ENCODE data around the gene TMCO1.

- TF ChIP-seq CTCF (IDR thresholded peaks at IDR 0.05) (no peak), POLR2A (IDR thresholded peaks at IDR 0.05) (no peak)
Measured at GRCh38 chr1:165748550-165748949, 20.1 kb downstream of the TMCO1 start.

Measured in Peyer's patch (tissue), 4 donors.